RCC 7860 (cell line): Measurements from ENCODE around the gene TSHR.

Experiments
- DNase-seq: peaks from one replicate; pipeline ENCODE4 v3.0.0-alpha.2; 2015; ENCODE audit warnings: low spot score
- FAIRE-seq: peaks from 2 replicates; lab custom pipeline; 2012; peaks lifted over from hg19 to GRCh38; lab: Jason Lieb, UNC

TSHR gene

DNA sequence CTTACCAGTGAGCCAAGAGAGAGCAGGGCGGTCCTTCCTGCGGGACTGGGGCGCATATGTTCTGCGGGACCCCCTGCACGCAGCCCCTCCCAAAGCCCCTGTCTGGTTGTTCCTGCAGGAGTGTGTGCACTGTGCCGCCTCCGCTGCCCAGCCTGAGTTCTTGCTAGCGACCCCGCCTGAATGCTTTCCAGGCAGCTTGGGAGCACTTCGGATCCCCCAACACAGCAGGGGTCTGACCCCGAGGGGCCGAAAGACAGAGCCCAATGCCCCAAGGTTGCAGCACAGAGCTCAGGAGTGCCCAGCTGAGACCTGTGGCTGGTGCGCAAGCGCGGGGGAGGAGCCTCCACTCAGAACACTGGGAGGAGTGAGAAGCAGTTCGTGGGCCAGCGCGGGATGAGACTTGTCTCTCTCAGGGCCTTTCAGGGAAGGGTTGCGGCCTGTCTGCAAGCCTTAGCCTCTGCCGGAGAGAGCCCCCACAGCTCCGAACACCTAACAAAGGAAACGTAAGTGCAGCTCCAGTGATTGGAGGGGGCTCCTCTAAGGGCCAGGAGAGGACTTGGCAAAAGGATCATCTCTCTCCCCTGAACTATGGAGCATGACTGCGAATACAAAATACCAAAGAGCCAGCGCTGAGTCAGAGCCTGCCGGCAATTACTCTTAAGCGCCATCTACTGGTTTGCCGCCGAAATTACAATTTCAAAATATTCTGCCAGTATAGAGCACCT is 214.8 kb downstream of the TSHR start:
- DNase-seq = peak; percentile 64
- no peak for FAIRE-seq

DNA sequence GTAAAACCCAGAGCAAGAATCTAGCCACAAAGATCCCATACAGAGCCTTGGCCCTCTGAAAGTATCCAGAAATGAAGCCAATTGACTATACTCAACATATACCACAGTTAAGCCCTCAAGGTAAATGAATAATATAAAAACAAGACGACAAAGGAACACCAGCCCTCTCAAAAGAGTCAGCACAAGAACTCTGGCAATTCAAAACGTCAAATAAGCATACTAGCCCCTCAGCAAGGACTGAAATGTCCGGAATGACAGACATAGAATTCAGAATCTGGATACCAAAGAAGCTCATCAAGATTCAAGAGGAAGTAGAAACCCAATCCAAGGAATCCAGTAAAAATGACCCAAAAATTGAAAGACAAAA is 215.4 kb downstream of the TSHR start:
- DNase-seq = no peak
- FAIRE-seq = no peak

GRCh38 chr14:81172353-81172752 is 216.9 kb downstream of the TSHR start:
- FAIRE-seq (no peak), DNase-seq (no peak)

DNA sequence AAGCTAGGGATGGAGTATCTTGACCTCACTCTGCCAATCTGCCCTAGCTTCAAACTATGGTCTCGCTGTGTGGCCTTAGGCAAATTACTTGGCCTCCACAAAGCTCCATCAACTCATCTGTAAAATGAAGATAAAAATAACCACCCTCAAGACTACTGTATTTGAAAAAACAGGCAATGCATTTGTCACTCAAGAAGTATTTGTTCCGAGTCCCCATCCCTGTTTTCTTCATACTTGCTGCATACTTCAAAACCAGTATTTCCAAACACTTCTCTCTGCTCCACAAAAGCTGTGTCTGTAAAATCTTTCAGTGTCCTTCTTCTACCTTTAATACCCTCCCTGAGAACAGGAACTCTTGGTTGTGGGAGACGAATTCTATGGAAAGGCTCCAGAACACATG is 217.5 kb downstream of the TSHR start:
- FAIRE-seq (no peak), DNase-seq (no peak)

GRCh38 chr14:81176241-81176640 is 220.8 kb downstream of the TSHR start:
- no peak for FAIRE-seq
- no peak for DNase-seq

GRCh38 chr14:81177225-81177624 is 221.8 kb downstream of the TSHR start:
- no peak for FAIRE-seq
- DNase-seq = no peak

DNA sequence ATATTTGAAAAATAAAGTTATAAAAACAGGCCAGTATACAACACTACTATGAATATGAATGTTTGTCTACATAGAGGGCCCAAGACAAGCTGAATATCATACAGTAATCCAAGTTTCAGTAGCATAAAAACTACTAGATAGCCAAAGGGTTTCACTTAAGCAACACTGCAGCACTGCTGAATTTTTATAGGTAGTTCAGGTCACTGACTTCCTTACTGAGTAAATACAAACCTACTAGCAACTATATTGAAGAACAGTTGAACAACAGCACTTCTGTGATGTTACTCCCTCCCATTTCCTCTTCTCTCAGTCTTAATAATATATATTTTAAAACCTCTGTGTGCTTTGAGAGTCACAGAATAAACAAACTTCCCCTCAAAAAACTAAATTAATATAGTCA is 222.6 kb downstream of the TSHR start:
- FAIRE-seq = no peak
- no peak for DNase-seq

DNA sequence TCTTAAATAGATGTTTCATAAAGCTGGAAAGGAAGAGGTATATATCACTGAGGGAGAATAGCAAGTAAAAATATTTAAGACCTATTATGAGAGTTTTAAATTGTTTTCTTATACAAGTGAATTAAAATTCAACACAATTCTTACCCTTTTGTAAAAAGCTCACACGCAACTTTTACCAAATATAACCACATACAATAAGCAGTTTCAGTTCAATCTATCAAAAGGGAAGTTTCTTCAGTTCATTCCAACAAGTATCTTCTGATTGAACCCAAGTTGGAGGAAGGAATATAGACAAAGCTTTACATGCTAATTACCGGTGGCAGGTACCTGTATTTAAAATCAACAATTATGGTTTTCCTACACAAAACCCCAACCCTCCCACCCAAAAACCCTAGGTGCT is 224.2 kb downstream of the TSHR start:
- FAIRE-seq (no peak), DNase-seq (no peak)

- DNase-seq = no peak
- FAIRE-seq = no peak
Measured at GRCh38 chr14:81187832-81188522, 232.6 kb downstream of the TSHR start.

DNA sequence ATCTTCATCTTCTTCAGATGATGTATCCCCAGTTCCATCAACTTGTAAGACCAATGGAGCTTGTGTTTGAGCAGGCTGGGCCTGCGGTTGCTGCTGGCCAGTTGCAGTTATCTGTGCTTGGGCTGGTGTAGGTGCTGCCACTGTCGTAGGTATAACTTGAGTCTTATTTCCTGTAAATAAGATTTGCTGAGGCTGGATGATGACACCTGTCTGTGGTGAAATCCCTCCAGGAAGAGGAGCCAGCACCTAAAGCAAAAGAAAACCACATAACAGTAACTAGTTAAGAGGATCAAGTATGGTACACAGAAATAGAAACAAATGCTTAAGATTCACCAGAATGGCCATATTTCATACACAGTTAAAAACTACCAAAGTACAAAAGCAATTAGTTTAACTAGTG is 237.2 kb downstream of the TSHR start:
- DNase-seq (no peak), FAIRE-seq (no peak)

- FAIRE-seq (no peak), DNase-seq (no peak)
Measured at GRCh38 chr14:81193924-81194633, 238.7 kb downstream of the TSHR start.
